Subcutaneous adipose tissue (tissue), 4 donors: Measurements from ENCODE around the gene AKAP6. TPM values are rescaled to one million over a fixed set of nuclear protein-coding genes. Genes with fewer than 3 reads are reported as not detected.

Experiments
- CTCF ChIP-seq: fragments of 450-650 bp; IDR thresholded peaks from one replicate; pipeline ENCODE4 v1.5.1; 2016; ENCODE audit warnings: low read depth, mild to moderate bottlenecking, control low read depth, antibody characterized with exemption, moderate library complexity
- total RNA-seq, 4 donors: library from RNA; depleted of rRNA; stranded (reverse); fragments of >200 nt; gene quantifications; one replicate each; pipeline ENCODE4 v1.1.0, GENCODE V29; 2016

Gene AKAP6
- total RNA-seq, 4 donors from 2014 or later: 0.65 to 6.5 (median 1.2) TPM

GRCh38 chr14:32370714-32371113 lies 41.6 kb downstream of the AKAP6 start:
- TF ChIP-seq CTCF: no peak

GRCh38 chr14:32372154-32372553 lies 43.1 kb downstream of the AKAP6 start:
- no peak for TF ChIP-seq CTCF

GRCh38 chr14:32374155-32374554 lies 45.1 kb downstream of the AKAP6 start:
- TF ChIP-seq CTCF: no peak

GRCh38 chr14:32375663-32376062 lies 46.6 kb downstream of the AKAP6 start:
- TF ChIP-seq CTCF: no peak

- no peak for TF ChIP-seq CTCF
Observed at GRCh38 chr14:32377046-32377646, 48.0 kb downstream of the AKAP6 start.

GRCh38 chr14:32378284-32378683 lies 49.2 kb downstream of the AKAP6 start:
- no peak for TF ChIP-seq CTCF

- TF ChIP-seq CTCF: no peak
Observed at GRCh38 chr14:32379447-32379846, 50.3 kb downstream of the AKAP6 start.
